HepG2 (cell line): ENCODE results near the gene CDH23. TPM values are rescaled to one million over a fixed set of nuclear protein-coding genes. Genes with fewer than 3 reads are reported as not detected.

ENCODE experiments used
- ATAC-seq: fragments of 200-7000 bp; cut with Tn5 transposase; 3 replicates; pipeline ENCODE4 v1.9.1; 2020; ENCODE audit warnings: mild to moderate bottlenecking, moderate library complexity
- BruUV-seq: library from RNA; stranded (reverse); fragments of 400-500 nt; replicated peaks from 2 replicates; lab custom pipeline; 2021; lab: Mats Ljungman, UMichigan
- CTCF ChIA-PET: fragments of 300-600 bp; formaldehyde crosslinking; extraction: SDS; loops from one replicate; lab custom pipeline; 2021; ENCODE audit warnings: low total read pairs, inconsistent platforms, low intra/inter-chr PET ratio; lab: Yijun Ruan, JAX
- POLR2A ChIA-PET: fragments of 350-600 bp; sonication (Branson Sonifier 250); formaldehyde crosslinking; loops from one replicate; lab custom pipeline; 2020; ENCODE audit warnings: antibody characterized with exemption, inconsistent platforms; lab: Yijun Ruan, JAX
- DNase-seq: peaks from one replicate; pipeline ENCODE4 v3.0.0-alpha.2; 2015; ENCODE audit warnings: low spot score
- FAIRE-seq: peaks from 3 replicates; lab custom pipeline; 2011; peaks lifted over from hg19 to GRCh38; lab: Jason Lieb, UNC
- H2AFZ ChIP-seq: one replicate; pipeline ENCODE4 v1.6.1; 2011; ENCODE audit warnings: low read length, inconsistent platforms
- H3K27ac ChIP-seq: fragments of 300-600 bp; 3 replicates; pipeline ENCODE4 v1.8.0; 2011; ENCODE audit warnings: mixed run types, mild to moderate bottlenecking, mixed read lengths, low read length, inconsistent platforms; ENCODE audit not compliant: insufficient read depth; ENCODE audit errors: extremely low read length
- H3K27me3 ChIP-seq, 2 experiments: fragments of 200-600 bp in 1 of 2; 2 replicates in 1 of 2; 3 replicates in 1 of 2; pipeline versions ENCODE4 v1.6.0 to v1.8.0; 2011; ENCODE audit warnings: low read length in 2 of 2, mild to moderate bottlenecking in 2 of 2, moderate library complexity in 2 of 2, inconsistent platforms in 1 of 2; ENCODE audit not compliant: insufficient read depth in 2 of 2, control insufficient read depth in 1 of 2
- H3K36me3 ChIP-seq, 2 experiments: fragments of 200-600 bp in 1 of 2; replicated peaks in 1 of 2; 2 replicates in 1 of 2; 3 replicates in 1 of 2; pipeline versions ENCODE4 v1.5.1 to v1.8.0; 2011; ENCODE audit warnings: low read length in 2 of 2, inconsistent platforms in 1 of 2; ENCODE audit not compliant: insufficient read depth in 2 of 2, control insufficient read depth in 1 of 2
- H3K4me1 ChIP-seq: 2 replicates; pipeline ENCODE4 v1.5.1; 2012; ENCODE audit warnings: low read length, inconsistent platforms; ENCODE audit not compliant: insufficient read depth
- H3K4me2 ChIP-seq: 2 replicates; pipeline ENCODE4 v1.6.0; 2011; ENCODE audit warnings: low read depth, low read length, inconsistent platforms
- H3K4me3 ChIP-seq, 3 experiments: fragments of 200-600 bp in 1 of 3; sonication (generic), shearing (Covaris generic) in 1 of 3; replicated peaks in 1 of 3; 2 replicates each; pipeline ENCODE4 v1.5.1; 2011 to 2016; ENCODE audit warnings: low read length in 3 of 3, inconsistent platforms in 2 of 3, low read depth in 2 of 3, mild to moderate bottlenecking in 2 of 3, control low read depth in 1 of 3, mixed read lengths in 1 of 3; ENCODE audit not compliant: insufficient read depth in 1 of 3
- H3K79me2 ChIP-seq: one replicate; pipeline ENCODE4 v1.6.1; 2011; ENCODE audit warnings: low read length, inconsistent platforms; ENCODE audit not compliant: insufficient read depth
- H3K9ac ChIP-seq: 2 replicates; pipeline ENCODE4 v1.6.0; 2011; ENCODE audit warnings: mild to moderate bottlenecking, low read depth, low read length, inconsistent platforms; ENCODE audit not compliant: insufficient read depth
- H3K9me3 ChIP-seq: 2 replicates; pipeline ENCODE4 v1.5.1; 2012; ENCODE audit warnings: mild to moderate bottlenecking, low read length
- H4K20me1 ChIP-seq: 2 replicates; pipeline ENCODE4 v1.6.0; 2011; ENCODE audit warnings: inconsistent platforms, mild to moderate bottlenecking, low read length, moderate library complexity; ENCODE audit not compliant: insufficient read depth
- EZH2 ChIP-seq: conservative IDR thresholded peaks from 2 replicates; pipeline ENCODE4 v1.6.1; 2012; ENCODE audit warnings: mild to moderate bottlenecking, low read depth, low read length, moderate library complexity
- HIVEP1 ChIP-seq: sonication (generic); formaldehyde crosslinking; IDR thresholded peaks from 2 replicates; pipeline ENCODE4 v1.4.0; 2020; ENCODE audit warnings: mild to moderate bottlenecking, missing genetic modification reagents
- PRPF4 ChIP-seq: fragments of 200-400 bp; formaldehyde crosslinking; IDR thresholded peaks from 2 replicates; pipeline ENCODE4 v1.6.1; 2016; ENCODE audit warnings: low read length, low read depth; ENCODE audit not compliant: poor library complexity, severe bottlenecking
- RCOR2 ChIP-seq: IDR thresholded peaks from 2 replicates; pipeline ENCODE4 v1.6.1; 2016; ENCODE audit warnings: missing biosample characterization, missing genetic modification reagents
- SETDB1 ChIP-seq: sonication (generic); formaldehyde crosslinking; IDR thresholded peaks from 2 replicates; pipeline ENCODE4 v1.5.1; 2020; ENCODE audit warnings: missing genetic modification reagents, mild to moderate bottlenecking, borderline replicate concordance
- ZFP36 ChIP-seq: fragments of 150-350 bp; IDR thresholded peaks from 2 replicates; pipeline ENCODE4 v1.6.1; 2018; ENCODE audit warnings: borderline replicate concordance, low read length, low read depth; ENCODE audit not compliant: partially characterized antibody
- ZNF446 ChIP-seq: sonication (generic); formaldehyde crosslinking; IDR thresholded peaks from 2 replicates; pipeline ENCODE4 v1.5.0; 2020; ENCODE audit warnings: mild to moderate bottlenecking, missing genetic modification reagents
- WGBS: methylation state at CpG from one replicate; pipeline ENCODE4 v1.1.6; 2017; ENCODE audit warnings: low lambda C conversion rate; 5-methylcytosine and 5-hydroxymethylcytosine counted together
- in situ Hi-C: cut with HindIII; loops from 2 replicates; pipeline ENCODE4 v1.10.0; 2017; ENCODE audit warnings: low pct_unique_long_range_greater_than_20kb; ENCODE audit not compliant: extremely low pct_ligation_motif_present
- intact Hi-C: fragments of 100-400 bp; cut with micrococcal nuclease; formaldehyde crosslinking; loops from one replicate; pipeline ENCODE4 v1.10.0; 2022; ENCODE audit not compliant: unreplicated experiment
- polyA plus RNA-seq, 8 experiments: library from polyadenylated mRNA; depleted of rRNA in 3 of 8; stranded (reverse) in 7 of 8; unstranded in 1 of 8; fragments of >200 nt; fragmentation: Illumina TruSeq in 4 of 8; extraction: Trizol in 4 of 8; gene quantifications; 2 replicates each; pipeline versions ENCODE4 v1.2.1 to v1.2.3, GENCODE V29; 2011 to 2016; ENCODE audit warnings: low read depth in 4 of 8, missing spikeins in 1 of 8, mixed read lengths in 1 of 8; ENCODE audit not compliant: insufficient read depth in 1 of 8
- total RNA-seq, 5 experiments: library from RNA; depleted of rRNA; stranded (reverse); fragments of >200 nt; fragmentation: Illumina TruSeq; extraction: Trizol; gene quantifications; 2 replicates each; pipeline ENCODE4 v1.2.3, GENCODE V29; 2016; ENCODE audit warnings: low read depth in 1 of 5
- TF ChIP-seq, protein P1 (sequence below): sonication (generic); formaldehyde crosslinking; IDR thresholded peaks from 2 replicates; pipeline ENCODE4 v1.4.0; 2020; ENCODE audit warnings: missing genetic modification reagents
- TF ChIP-seq, protein P2 (sequence below): sonication (generic); formaldehyde crosslinking; IDR thresholded peaks from 2 replicates; pipeline ENCODE4 v1.4.0; 2020; ENCODE audit warnings: mild to moderate bottlenecking, missing genetic modification reagents
- TF ChIP-seq, protein P3 (sequence below): sonication (generic); formaldehyde crosslinking; IDR thresholded peaks from 2 replicates; pipeline ENCODE4 v1.4.0; 2020; ENCODE audit warnings: missing genetic modification reagents

CDH23 gene
- total and polyA plus RNA-seq, 2 of the 13 experiments (the other 11 are each of a cell fraction or from before 2014, with no cell fraction given): 0.13 TPM; not detected in 1

DNA sequence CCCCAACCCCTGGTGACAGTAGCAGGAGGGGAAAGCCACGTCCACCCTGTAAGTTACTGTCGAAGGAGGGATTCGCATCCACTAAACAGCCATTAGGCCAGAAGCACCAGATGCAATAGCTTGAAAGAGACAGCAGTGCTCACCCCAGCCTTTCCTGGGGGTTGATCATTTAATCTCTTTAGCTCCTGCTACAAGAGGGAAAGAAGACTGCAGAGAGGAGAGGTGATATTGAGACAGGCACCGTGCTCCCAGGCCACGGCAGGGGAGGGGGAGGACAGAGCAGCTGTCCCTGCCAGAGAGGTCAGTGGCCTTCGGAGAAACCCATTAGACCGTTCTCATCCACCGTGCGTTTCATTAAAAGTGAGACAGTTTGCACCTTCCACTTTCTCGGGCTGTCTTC, 148.3 kb downstream of the CDH23 start:
- intact Hi-C loops: no loop called here
- H3K27ac ChIP-seq: no peak overlapping the region
- H3K4me3 ChIP-seq: no peak overlapping the region
- H3K27me3 ChIP-seq: peaks cover 9 to 67% of the 10 kb centered on the region in 2 experiments
- no peaks in the 10 kb centered on the region for H3K36me3 ChIP-seq
- ATAC-seq (no peak), FAIRE-seq (no peak), DNase-seq (no peak)
- no peak overlapping the region for H2AFZ ChIP-seq
- H3K79me2 ChIP-seq: no peaks in the 10 kb centered on the region
- in situ Hi-C loops: no loop called here
- WGBS: 40% methylated on average over 10 of the region's 10 CpGs
- BruUV-seq: no TSS peak
- POLR2A ChIA-PET: no interaction called here
- no peaks in the 10 kb centered on the region for H3K4me1 ChIP-seq
- H3K9ac ChIP-seq: no peak overlapping the region
- no peaks in the 10 kb centered on the region for H4K20me1 ChIP-seq
- H3K4me2 ChIP-seq: no peak overlapping the region
- H3K9me3 ChIP-seq: no peaks in the 10 kb centered on the region
- CTCF ChIA-PET: no interaction called here
- TF ChIP-seq HIVEP1 (no peak), SETDB1 (CRISPR knock-in tag) (no peak), RCOR2 (CRISPR knock-in tag) (no peak), ZFP36 (no peak), ZNF446 (CRISPR knock-in tag) (no peak), EZH2 (no peak), PRPF4 (no peak)
- TF ChIP-seq, protein P1, sequence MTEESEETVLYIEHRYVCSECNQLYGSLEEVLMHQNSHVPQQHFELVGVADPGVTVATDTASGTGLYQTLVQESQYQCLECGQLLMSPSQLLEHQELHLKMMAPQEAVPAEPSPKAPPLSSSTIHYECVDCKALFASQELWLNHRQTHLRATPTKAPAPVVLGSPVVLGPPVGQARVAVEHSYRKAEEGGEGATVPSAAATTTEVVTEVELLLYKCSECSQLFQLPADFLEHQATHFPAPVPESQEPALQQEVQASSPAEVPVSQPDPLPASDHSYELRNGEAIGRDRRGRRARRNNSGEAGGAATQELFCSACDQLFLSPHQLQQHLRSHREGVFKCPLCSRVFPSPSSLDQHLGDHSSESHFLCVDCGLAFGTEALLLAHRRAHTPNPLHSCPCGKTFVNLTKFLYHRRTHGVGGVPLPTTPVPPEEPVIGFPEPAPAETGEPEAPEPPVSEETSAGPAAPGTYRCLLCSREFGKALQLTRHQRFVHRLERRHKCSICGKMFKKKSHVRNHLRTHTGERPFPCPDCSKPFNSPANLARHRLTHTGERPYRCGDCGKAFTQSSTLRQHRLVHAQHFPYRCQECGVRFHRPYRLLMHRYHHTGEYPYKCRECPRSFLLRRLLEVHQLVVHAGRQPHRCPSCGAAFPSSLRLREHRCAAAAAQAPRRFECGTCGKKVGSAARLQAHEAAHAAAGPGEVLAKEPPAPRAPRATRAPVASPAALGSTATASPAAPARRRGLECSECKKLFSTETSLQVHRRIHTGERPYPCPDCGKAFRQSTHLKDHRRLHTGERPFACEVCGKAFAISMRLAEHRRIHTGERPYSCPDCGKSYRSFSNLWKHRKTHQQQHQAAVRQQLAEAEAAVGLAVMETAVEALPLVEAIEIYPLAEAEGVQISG (CRISPR knock-in tag): no peak
- TF ChIP-seq, protein P2, sequence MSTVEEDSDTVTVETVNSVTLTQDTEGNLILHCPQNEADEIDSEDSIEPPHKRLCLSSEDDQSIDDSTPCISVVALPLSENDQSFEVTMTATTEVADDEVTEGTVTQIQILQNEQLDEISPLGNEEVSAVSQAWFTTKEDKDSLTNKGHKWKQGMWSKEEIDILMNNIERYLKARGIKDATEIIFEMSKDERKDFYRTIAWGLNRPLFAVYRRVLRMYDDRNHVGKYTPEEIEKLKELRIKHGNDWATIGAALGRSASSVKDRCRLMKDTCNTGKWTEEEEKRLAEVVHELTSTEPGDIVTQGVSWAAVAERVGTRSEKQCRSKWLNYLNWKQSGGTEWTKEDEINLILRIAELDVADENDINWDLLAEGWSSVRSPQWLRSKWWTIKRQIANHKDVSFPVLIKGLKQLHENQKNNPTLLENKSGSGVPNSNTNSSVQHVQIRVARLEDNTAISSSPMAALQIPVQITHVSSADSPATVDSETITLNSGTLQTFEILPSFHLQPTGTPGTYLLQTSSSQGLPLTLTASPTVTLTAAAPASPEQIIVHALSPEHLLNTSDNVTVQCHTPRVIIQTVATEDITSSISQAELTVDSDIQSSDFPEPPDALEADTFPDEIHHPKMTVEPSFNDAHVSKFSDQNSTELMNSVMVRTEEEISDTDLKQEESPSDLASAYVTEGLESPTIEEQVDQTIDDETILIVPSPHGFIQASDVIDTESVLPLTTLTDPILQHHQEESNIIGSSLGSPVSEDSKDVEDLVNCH (CRISPR knock-in tag): no peak
- TF ChIP-seq, protein P3, sequence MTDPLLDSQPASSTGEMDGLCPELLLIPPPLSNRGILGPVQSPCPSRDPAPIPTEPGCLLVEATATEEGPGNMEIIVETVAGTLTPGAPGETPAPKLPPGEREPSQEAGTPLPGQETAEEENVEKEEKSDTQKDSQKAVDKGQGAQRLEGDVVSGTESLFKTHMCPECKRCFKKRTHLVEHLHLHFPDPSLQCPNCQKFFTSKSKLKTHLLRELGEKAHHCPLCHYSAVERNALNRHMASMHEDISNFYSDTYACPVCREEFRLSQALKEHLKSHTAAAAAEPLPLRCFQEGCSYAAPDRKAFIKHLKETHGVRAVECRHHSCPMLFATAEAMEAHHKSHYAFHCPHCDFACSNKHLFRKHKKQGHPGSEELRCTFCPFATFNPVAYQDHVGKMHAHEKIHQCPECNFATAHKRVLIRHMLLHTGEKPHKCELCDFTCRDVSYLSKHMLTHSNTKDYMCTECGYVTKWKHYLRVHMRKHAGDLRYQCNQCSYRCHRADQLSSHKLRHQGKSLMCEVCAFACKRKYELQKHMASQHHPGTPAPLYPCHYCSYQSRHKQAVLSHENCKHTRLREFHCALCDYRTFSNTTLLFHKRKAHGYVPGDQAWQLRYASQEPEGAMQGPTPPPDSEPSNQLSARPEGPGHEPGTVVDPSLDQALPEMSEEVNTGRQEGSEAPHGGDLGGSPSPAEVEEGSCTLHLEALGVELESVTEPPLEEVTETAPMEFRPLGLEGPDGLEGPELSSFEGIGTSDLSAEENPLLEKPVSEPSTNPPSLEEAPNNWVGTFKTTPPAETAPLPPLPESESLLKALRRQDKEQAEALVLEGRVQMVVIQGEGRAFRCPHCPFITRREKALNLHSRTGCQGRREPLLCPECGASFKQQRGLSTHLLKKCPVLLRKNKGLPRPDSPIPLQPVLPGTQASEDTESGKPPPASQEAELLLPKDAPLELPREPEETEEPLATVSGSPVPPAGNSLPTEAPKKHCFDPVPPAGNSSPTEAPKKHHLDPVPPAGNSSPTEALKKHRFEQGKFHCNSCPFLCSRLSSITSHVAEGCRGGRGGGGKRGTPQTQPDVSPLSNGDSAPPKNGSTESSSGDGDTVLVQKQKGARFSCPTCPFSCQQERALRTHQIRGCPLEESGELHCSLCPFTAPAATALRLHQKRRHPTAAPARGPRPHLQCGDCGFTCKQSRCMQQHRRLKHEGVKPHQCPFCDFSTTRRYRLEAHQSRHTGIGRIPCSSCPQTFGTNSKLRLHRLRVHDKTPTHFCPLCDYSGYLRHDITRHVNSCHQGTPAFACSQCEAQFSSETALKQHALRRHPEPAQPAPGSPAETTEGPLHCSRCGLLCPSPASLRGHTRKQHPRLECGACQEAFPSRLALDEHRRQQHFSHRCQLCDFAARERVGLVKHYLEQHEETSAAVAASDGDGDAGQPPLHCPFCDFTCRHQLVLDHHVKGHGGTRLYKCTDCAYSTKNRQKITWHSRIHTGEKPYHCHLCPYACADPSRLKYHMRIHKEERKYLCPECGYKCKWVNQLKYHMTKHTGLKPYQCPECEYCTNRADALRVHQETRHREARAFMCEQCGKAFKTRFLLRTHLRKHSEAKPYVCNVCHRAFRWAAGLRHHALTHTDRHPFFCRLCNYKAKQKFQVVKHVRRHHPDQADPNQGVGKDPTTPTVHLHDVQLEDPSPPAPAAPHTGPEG (CRISPR knock-in tag): no peak
